Sigmoid colon (tissue), 4 donors: ENCODE data around the gene TRAM2.

Experiments
- EP300 ChIP-seq, 4 donors: sonication (generic); formaldehyde crosslinking; IDR thresholded peaks; one replicate each; pipeline ENCODE4 v1.6.1; 2017; ENCODE audit warnings: antibody characterized with exemption in 4 of 4
- POLR2A ChIP-seq, 2 donors: fragments of 450-650 bp; IDR thresholded peaks; one replicate each; pipeline ENCODE4 v1.6.1; 2016; ENCODE audit warnings: antibody characterized with exemption in 2 of 2, mild to moderate bottlenecking in 2 of 2, moderate library complexity in 2 of 2
- POLR2AphosphoS5 ChIP-seq, 4 donors: sonication (generic); formaldehyde crosslinking; IDR thresholded peaks; one replicate each; pipeline ENCODE4 v1.6.1; 2017; ENCODE audit warnings: antibody characterized with exemption in 4 of 4
- TF ChIP-seq, protein P1 (sequence below), 4 experiments: fragments of 450-650 bp in 3 of 4; fragments of 200-600 bp in 1 of 4; IDR thresholded peaks; one replicate each; pipeline ENCODE4 v1.5.1; 2016 to 2019; ENCODE audit warnings: antibody characterized with exemption in 4 of 4, mild to moderate bottlenecking in 3 of 4, moderate library complexity in 2 of 4

DNA sequence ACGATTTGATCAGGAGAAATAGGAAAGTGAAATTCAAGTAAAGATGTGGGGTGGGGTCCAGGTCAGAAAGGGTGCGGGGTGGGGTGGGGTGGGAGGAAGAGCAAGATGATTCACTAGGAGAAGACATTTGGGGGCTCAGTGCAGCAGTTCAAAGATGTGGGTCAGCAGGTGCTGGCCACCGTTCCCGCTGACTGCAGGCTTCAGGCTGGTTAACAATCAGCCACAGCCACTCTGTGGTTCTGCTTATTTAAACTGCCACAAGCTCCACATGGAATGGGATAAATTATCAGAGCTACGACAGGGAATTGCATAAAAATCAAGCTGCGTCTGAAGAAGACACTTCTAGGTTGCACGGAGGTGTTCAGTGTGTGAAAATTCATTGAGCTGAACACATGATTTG, 49.4 kb downstream of the TRAM2 start:
- TF ChIP-seq POLR2AphosphoS5 (IDR thresholded peaks at IDR 0.05), result no peak
- TF ChIP-seq, protein P1, sequence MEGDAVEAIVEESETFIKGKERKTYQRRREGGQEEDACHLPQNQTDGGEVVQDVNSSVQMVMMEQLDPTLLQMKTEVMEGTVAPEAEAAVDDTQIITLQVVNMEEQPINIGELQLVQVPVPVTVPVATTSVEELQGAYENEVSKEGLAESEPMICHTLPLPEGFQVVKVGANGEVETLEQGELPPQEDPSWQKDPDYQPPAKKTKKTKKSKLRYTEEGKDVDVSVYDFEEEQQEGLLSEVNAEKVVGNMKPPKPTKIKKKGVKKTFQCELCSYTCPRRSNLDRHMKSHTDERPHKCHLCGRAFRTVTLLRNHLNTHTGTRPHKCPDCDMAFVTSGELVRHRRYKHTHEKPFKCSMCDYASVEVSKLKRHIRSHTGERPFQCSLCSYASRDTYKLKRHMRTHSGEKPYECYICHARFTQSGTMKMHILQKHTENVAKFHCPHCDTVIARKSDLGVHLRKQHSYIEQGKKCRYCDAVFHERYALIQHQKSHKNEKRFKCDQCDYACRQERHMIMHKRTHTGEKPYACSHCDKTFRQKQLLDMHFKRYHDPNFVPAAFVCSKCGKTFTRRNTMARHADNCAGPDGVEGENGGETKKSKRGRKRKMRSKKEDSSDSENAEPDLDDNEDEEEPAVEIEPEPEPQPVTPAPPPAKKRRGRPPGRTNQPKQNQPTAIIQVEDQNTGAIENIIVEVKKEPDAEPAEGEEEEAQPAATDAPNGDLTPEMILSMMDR (IDR thresholded peaks at IDR 0.05), result no peak
- no peak for TF ChIP-seq POLR2A (IDR thresholded peaks at IDR 0.05)
- TF ChIP-seq EP300 (IDR thresholded peaks at IDR 0.05), result no peak
